Measurements from ENCODE around the gene PROB1.

- TF ChIP-seq CTCF (conservative IDR thresholded peaks at IDR 0.05; ENCODE audit: low read depth, low read length): no peak
- TF ChIP-seq EZH2phosphoT487 (IDR thresholded peaks at IDR 0.05; ENCODE audit: borderline replicate concordance, low read length): no peak
- no peak for TF ChIP-seq EZH2 (IDR thresholded peaks at IDR 0.05; ENCODE audit: low read length, unreplicated experiment)
Measured at GRCh38 chr5:139410993-139411828, 16.3 kb upstream of the PROB1 start.
